BJ (cell line): ENCODE data around the gene OTUB1. TPM values are rescaled to one million over a fixed set of nuclear protein-coding genes. Genes with fewer than 3 reads are reported as not detected.
"Not testable (repeated sequence)": the region's sequence is repeated elsewhere in the genome, so short reads cannot be mapped to it uniquely, and the experiment has no call there.

Source experiments
- CTCF ChIA-PET: fragments of 350-600 bp; formaldehyde crosslinking; extraction: SDS; loops from one replicate; lab custom pipeline; 2021; ENCODE audit warnings: antibody characterized with exemption, inconsistent platforms; lab: Yijun Ruan, JAX
- POLR2A ChIA-PET: fragments of 300-600 bp; sonication (Branson Sonifier 250); formaldehyde crosslinking; extraction: SDS; loops from one replicate; lab custom pipeline; 2021; ENCODE audit warnings: antibody characterized with exemption; lab: Charles Lee
- DNase-seq: peaks from one replicate; pipeline ENCODE4 v3.0.0-alpha.2; 2011; ENCODE audit warnings: low read depth
- H3K27me3 ChIP-seq: 2 replicates; pipeline ENCODE4 v1.6.0; 2011; ENCODE audit warnings: low read length; ENCODE audit not compliant: control insufficient read depth, insufficient read depth
- H3K36me3 ChIP-seq: 2 replicates; pipeline ENCODE4 v1.5.1; 2011; ENCODE audit warnings: low read length; ENCODE audit not compliant: control insufficient read depth, insufficient read depth
- H3K4me3 ChIP-seq: 2 replicates; pipeline ENCODE4 v1.5.1; 2011; ENCODE audit warnings: low read depth, mild to moderate bottlenecking, control low read depth, low read length
- CTCF ChIP-seq: IDR thresholded peaks from 2 replicates; pipeline ENCODE4 v1.5.1; 2011; ENCODE audit warnings: low read depth, mild to moderate bottlenecking, control low read depth, inconsistent platforms, low read length, moderate library complexity; ENCODE audit not compliant: insufficient read depth
- polyA plus RNA-seq: library from polyadenylated mRNA; depleted of rRNA; stranded (reverse); fragments of >200 nt; gene quantifications from 2 replicates; pipeline ENCODE4 v1.2.3, GENCODE V29; 2011

Gene OTUB1
- polyA plus RNA-seq, 1 experiment: 143 TPM

- no peak for TF ChIP-seq CTCF
- Histone ChIP-seq H3K36me3 (peaks cover 33% of the 10 kb centered on the region), H3K27me3 (no peaks in the 10 kb centered on the region), H3K4me3 (no peak overlapping the region)
- ChIA-PET CTCF (interaction anchor here (0.9 to 11.6 kb wide), 3 partner anchors 10 to 114 kb away, joined by 3 to 188 read pairs (median 3); partner anchors contain the start of genes COX8A and MARK2), POLR2A (interaction anchor here (0.5 kb wide), 1 partner anchor 72 kb away, joined by 17 read pairs; no protein-coding TSS in a partner anchor)
- DNase-seq: no peak
Observed at GRCh38 chr11:63951779-63952536, 34.3 kb upstream of the OTUB1 start.

DNA sequence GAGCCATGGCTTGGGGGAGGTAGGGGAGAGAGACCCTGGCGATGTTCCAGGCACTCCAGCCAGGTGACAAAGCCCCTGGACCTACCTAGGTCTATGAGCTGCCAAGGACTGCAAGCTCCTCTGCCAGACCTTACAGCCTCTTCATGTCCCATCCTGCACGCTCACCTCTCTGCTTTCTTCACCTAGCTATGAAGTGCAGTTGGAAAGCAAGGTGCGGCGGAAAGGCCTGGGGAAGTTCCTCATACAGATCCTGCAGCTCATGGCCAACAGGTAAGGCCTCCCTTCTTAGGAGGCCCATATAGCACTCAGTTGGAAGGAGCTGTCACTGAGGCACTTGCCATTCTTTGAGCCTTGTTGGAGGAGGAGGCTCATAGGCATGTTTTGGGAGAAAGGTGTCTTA is 33.7 kb upstream of the OTUB1 start:
- peaks cover 33% of the 10 kb centered on the region for H3K36me3 ChIP-seq
- CTCF ChIA-PET: interaction anchor here (0.9 to 11.6 kb wide), 3 partner anchors 9 to 115 kb away, joined by 3 to 188 read pairs (median 3); partner anchors contain the start of genes COX8A and MARK2
- no peak for DNase-seq
- no peaks in the 10 kb centered on the region for H3K27me3 ChIP-seq
- POLR2A ChIA-PET: interaction anchor here (0.5 kb wide), 1 partner anchor 73 kb away, joined by 17 read pairs; no protein-coding TSS in a partner anchor
- no peak for TF ChIP-seq CTCF
- no peak overlapping the region for H3K4me3 ChIP-seq

- DNase-seq: no peak
- no peak for TF ChIP-seq CTCF
- H3K4me3 ChIP-seq: no peak overlapping the region
- H3K36me3 ChIP-seq: peaks cover 26% of the 10 kb centered on the region
- POLR2A ChIA-PET: no interaction called here
- no peaks in the 10 kb centered on the region for H3K27me3 ChIP-seq
- CTCF ChIA-PET: interaction anchor here (0.8 to 4.3 kb wide), 4 partner anchors 13 to 190 kb away, joined by 3 to 19 read pairs (median 6); no protein-coding TSS in a partner anchor
Observed at GRCh38 chr11:63958008-63958407, 28.2 kb upstream of the OTUB1 start.

DNA sequence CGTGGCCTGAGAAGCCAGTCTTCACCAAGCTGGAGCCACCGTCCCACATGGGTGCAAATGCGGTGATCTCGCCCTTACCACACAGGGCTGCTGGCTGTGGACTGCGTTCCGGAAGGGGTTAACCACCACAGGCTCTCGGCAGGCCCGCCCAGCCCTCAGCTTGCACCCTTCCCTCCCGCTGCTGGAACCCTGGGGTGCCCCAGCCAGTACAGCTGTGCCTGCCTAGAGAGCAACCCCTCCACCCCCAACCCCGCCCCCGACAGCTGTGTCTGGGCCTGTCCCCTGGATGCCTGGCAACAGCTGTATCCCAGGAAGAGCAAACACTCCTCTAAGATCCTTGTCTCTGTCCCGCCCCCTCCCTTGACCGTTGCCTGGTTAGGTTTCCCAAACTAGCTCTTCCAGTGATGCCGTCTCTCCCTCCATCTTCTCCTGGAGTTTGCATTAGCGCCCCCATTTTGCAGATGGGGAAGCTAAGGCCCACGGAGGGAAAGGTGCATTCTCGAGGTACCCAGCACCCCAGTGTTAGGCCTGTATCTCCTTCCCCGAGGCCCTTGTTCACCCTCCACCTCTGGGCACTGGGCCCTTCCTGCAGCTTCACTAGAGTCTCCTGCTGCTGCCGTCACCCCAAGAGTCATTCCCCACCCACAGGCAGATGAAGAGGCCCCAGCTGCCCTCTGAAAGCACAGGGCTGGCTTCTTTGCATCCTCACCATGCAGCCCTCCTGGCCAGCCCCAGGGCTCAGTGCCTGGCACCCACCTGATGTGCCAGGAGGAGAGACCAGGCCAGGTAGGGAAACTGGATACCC is 24.4 kb upstream of the OTUB1 start:
- POLR2A ChIA-PET: no interaction called here
- H3K36me3 ChIP-seq: no peaks in the 10 kb centered on the region; the same call in 1 of the 2 replicates
- CTCF ChIA-PET: interaction anchor here (0.6 to 3.4 kb wide), 8 partner anchors 9 to 188 kb away, joined by 3 to 20 read pairs (median 4); partner anchors contain the start of gene COX8A
- no peak for DNase-seq
- no peak for TF ChIP-seq CTCF
- H3K27me3 ChIP-seq: no peaks in the 10 kb centered on the region
- H3K4me3 ChIP-seq: no peak overlapping the region

DNA sequence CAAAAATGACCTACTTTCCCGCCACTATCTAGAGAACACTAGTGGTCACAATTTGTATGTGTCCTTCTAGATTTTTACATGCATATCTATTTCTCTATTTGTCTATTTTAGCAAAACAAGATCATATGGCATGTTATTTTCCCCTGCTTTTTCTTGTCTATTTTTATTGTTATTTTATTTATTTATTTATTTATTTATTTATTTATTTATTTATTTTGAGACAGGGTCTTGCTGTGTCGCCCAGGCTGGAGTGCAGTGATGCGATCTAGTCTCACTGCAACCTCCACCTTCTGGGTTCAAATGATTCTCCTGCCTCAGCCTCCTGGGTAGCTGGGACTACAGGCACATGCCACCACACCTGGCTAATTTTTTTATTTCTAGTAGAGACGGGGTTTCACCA is 22.3 kb upstream of the OTUB1 start:
- DNase-seq, H3K27me3 ChIP-seq: not testable (repeated sequence)
- CTCF ChIA-PET: interaction anchor here (1.4 kb wide), 1 partner anchor 184 kb away, joined by 4 read pairs; no protein-coding TSS in a partner anchor

More for the DNA sequence above, 22.3 kb upstream of the OTUB1 start:
- H3K36me3 ChIP-seq, H3K4me3 ChIP-seq, POLR2A ChIA-PET: not testable (repeated sequence)
